ENCODE results near the gene DAPK3.

DNA sequence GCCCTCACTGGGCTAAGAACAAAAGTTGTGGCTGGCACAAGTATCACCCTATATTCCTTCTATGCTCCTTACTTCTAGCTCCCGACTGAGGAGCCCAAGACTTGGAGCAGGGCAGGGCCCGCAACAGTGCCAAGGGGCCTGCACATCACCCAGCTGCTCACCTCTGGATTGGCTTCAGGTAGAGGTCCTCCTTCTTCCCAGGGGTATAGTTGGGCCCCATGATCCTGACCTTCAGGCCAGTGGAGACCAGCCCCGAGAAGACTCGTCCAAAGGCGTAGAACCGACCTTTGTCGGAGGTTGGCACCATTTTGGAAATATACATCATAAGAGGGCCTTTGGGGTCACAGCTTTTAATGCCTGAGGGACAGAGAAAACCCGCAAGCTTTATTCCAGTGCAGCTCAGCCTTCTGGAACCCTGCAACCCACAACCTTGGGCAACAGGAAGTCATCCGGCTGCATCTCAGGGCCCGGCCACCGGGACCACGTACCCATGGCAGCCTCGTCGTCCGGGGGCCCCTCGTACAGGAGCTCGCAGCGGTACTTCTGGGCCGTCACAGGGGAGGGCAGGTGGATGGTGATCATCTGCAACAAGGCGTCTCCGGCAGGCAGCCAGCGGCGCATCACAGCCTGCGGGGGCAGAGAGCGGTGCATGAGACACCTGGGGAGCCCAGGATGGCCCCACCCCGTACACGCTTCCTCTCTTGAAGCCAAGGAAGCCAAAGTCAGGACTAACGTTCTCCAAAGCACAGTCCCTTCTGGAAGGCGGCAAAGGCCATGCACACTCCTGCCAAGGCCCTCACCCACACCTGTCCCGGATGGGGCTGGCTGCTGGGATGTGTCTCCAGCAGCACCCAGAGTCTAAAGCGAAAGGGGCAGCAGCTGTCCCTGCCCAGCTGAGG lies 9.7 kb upstream of the DAPK3 start:
- TF ChIP-seq, protein P1, sequence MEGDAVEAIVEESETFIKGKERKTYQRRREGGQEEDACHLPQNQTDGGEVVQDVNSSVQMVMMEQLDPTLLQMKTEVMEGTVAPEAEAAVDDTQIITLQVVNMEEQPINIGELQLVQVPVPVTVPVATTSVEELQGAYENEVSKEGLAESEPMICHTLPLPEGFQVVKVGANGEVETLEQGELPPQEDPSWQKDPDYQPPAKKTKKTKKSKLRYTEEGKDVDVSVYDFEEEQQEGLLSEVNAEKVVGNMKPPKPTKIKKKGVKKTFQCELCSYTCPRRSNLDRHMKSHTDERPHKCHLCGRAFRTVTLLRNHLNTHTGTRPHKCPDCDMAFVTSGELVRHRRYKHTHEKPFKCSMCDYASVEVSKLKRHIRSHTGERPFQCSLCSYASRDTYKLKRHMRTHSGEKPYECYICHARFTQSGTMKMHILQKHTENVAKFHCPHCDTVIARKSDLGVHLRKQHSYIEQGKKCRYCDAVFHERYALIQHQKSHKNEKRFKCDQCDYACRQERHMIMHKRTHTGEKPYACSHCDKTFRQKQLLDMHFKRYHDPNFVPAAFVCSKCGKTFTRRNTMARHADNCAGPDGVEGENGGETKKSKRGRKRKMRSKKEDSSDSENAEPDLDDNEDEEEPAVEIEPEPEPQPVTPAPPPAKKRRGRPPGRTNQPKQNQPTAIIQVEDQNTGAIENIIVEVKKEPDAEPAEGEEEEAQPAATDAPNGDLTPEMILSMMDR (IDR thresholded peaks at IDR 0.05), result no peak
- TF ChIP-seq EP300 (IDR thresholded peaks at IDR 0.05) (no peak), POLR2A (IDR thresholded peaks at IDR 0.05) (no peak), POLR2AphosphoS5 (IDR thresholded peaks at IDR 0.05) (no peak)
